ENCODE data around the gene PNMA5.

The PNMA5 gene

DNA sequence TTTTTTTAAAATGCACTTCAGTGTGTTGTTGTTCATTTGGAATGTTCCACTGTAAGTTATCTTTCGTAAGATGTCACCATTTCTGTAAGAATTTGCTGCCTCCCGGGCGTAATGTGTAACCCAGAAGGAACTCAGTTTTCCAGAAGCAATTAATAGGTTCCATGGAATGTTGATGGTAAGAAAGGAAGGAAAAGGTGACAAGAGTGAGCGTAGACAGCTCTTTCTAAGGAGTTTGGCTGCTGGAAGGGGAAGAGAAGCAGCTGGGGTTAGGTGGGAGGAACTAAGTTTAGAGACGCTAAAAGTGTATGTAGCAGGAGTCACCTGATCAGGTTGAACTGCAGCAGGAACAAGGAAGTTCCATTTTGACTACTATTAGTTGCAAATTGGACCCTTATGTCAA, 35.9 kb downstream of the PNMA5 start:
- H3K4me3 ChIP-seq (ENCODE audit: low read depth, low read length): no peak overlapping the region
- TF ChIP-seq, protein P1, sequence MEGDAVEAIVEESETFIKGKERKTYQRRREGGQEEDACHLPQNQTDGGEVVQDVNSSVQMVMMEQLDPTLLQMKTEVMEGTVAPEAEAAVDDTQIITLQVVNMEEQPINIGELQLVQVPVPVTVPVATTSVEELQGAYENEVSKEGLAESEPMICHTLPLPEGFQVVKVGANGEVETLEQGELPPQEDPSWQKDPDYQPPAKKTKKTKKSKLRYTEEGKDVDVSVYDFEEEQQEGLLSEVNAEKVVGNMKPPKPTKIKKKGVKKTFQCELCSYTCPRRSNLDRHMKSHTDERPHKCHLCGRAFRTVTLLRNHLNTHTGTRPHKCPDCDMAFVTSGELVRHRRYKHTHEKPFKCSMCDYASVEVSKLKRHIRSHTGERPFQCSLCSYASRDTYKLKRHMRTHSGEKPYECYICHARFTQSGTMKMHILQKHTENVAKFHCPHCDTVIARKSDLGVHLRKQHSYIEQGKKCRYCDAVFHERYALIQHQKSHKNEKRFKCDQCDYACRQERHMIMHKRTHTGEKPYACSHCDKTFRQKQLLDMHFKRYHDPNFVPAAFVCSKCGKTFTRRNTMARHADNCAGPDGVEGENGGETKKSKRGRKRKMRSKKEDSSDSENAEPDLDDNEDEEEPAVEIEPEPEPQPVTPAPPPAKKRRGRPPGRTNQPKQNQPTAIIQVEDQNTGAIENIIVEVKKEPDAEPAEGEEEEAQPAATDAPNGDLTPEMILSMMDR (IDR thresholded peaks at IDR 0.05; ENCODE audit: borderline replicate concordance, insufficient read depth, low read depth, low read length): no peak

DNA sequence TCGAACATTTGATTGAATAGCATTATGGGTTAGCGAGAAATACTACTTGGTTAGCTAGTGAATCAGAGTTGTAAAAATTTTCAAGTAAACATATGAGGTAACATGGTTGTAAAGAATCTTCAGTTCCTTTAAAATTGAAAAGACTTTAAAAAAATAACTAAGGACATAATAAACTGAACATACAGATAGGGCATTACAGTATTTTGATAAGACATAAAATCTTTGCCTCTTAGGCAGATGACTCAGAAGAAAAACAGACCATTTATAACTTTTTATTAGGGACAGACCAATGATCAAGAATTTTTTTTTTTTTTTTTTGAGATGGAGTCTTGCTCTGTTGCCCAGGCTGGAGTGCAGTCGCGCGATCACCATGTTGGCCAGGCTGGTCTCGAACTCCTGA, 43.1 kb downstream of the PNMA5 start:
- TF ChIP-seq, protein P1 (IDR thresholded peaks at IDR 0.05; ENCODE audit: borderline replicate concordance, insufficient read depth, low read depth, low read length): no peak
- H3K4me3 ChIP-seq (ENCODE audit: low read depth, low read length): no peak overlapping the region

DNA sequence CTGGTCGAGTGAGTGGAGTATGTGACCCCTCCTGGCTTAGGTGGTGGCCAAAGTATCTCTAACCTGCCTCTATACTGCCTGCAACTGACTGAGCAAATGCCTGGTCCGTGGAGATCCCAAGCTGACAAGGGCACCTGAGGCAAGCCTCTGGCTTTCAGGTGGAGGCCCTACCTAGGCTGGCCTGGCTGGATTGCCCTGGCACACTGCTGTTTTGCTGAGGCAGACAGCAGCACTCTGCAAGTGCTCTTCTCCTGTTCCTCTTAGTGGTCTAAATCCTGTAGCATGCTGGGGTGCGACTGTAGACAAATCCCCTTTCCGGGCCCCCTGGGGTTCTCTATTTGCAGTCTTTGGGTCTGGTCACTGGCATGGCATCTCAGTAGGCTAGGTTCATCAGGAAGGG, 44.8 kb downstream of the PNMA5 start:
- H3K4me3 ChIP-seq (ENCODE audit: low read depth, low read length): no peak overlapping the region
- TF ChIP-seq, protein P1 (IDR thresholded peaks at IDR 0.05; ENCODE audit: borderline replicate concordance, insufficient read depth, low read depth, low read length): no peak

DNA sequence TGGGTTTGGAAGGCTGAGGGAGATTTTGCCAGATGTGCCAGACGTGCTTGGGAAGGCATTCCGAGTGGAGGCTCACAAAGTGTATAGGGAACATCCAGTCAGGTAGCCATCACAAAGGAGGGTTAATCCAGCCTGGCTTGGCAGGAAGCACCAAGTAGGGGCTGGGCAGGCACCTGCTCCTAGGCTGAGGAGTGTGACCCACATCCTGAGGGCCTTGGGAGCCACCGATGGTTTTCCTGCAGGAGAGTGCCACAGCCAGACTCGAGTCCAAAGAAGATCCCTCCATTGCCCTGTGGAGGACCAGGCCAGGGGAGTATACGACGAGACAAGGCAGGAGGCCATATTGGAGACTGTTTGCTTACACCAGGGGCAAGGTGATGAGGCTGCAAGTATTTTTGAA, 47.2 kb downstream of the PNMA5 start:
- TF ChIP-seq, protein P1 (IDR thresholded peaks at IDR 0.05; ENCODE audit: borderline replicate concordance, insufficient read depth, low read depth, low read length): no peak
- H3K4me3 ChIP-seq (ENCODE audit: low read depth, low read length): no peak overlapping the region

DNA sequence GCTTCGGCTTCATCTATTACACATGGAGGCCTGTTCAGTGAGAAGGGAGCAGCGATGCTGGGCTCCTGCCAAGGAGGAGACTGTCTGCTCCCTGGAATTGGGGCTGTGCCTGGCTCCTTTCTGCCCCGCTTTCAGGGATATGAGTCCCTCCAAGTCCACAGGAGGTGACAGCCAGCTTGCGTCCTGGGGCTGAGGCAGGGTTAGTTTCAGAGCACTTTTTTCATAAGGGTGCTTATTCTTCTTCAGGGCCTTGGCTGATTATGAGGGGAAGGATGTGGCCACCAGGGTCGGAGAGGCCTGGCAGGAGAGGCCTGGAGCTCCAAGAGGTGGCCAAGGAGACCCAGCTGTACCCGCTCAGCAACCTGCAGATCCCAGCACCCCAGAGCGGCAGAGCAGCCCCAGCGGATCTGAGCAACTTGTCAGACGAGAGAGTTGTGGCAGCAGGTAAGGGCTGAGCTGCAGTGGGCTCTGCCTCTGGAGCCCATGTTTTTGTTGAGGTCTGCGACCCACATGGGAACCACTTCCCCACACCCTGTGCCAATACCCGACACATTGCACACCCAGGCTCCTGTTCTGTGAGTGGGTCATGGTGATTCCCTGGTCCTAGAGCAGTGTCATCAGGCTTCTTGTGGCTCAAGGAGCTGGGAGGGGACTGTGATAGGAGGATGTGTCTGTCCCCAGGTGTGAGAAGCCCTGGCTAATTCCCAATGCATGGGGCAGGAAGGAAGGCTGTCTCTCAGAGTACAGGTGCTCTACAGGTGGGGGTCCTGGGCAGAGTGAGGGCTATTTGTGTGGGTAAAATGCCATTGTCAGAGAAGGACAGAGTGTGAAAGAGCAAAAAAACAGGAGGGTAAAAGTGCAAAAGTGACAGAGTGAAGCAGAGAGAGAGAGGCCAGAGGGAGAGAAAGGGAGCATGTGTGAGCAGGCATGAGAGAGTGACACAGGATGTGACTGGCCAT, 48.6 kb downstream of the PNMA5 start:
- TF ChIP-seq, protein P1 (IDR thresholded peaks at IDR 0.05; ENCODE audit: borderline replicate concordance, insufficient read depth, low read depth, low read length): no peak
- no peak overlapping the region for H3K4me3 ChIP-seq (ENCODE audit: low read depth, low read length)

DNA sequence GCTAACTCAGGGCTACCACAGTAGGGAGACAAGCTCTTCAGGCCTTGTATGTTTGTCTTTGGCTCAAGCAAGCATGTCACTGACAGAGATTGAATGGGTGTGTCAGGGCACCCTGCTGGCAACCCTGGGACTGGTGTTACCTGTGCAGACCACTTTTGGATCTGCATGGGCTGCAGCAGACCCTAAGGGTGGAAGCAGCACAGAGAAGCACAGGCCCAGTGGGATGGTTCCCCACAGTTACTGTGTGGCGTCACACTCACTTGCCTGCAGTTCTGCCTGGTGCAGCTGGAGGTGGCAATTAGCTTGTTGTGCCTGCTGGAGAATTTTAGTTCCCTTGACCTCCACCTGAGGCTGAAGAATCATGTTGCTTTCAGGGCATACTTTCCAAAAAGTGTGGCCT, 50.1 kb downstream of the PNMA5 start:
- H3K4me3 ChIP-seq (ENCODE audit: low read depth, low read length): no peak overlapping the region
- TF ChIP-seq, protein P1 (IDR thresholded peaks at IDR 0.05; ENCODE audit: borderline replicate concordance, insufficient read depth, low read depth, low read length): no peak

DNA sequence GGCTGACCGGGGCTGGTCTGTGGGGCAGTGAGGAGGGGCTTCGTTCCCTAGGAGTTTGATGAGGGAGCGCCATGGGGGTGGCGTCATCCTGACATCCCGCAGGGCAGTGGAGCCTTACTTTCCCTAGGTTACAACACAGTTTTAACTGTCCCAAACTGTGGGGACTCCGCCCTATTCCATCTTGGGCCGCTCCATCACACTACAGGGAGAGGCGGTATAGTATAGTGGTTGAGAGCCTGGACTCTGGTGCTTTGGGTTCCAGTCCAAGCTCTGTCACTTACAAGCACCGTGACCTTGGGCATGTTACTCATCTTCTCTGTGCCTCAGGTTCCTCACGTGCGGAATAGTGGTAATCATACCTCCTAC, 51.9 kb downstream of the PNMA5 start:
- TF ChIP-seq, protein P1 (IDR thresholded peaks at IDR 0.05; ENCODE audit: borderline replicate concordance, insufficient read depth, low read depth, low read length): no peak
- peak overlapping the region; percentile 69 for H3K4me3 ChIP-seq (ENCODE audit: low read depth, low read length)

Data from GM12875 (cell line).